GM12801 (cell line): ENCODE measurements around the gene GNB2.

Experiments
- TF ChIP-seq, protein P1 (sequence below): IDR thresholded peaks from one replicate; pipeline ENCODE4 v1.5.1; 2011; ENCODE audit warnings: control low read depth; ENCODE audit not compliant: insufficient read length; ENCODE audit errors: extremely low read depth

GNB2 gene

DNA sequence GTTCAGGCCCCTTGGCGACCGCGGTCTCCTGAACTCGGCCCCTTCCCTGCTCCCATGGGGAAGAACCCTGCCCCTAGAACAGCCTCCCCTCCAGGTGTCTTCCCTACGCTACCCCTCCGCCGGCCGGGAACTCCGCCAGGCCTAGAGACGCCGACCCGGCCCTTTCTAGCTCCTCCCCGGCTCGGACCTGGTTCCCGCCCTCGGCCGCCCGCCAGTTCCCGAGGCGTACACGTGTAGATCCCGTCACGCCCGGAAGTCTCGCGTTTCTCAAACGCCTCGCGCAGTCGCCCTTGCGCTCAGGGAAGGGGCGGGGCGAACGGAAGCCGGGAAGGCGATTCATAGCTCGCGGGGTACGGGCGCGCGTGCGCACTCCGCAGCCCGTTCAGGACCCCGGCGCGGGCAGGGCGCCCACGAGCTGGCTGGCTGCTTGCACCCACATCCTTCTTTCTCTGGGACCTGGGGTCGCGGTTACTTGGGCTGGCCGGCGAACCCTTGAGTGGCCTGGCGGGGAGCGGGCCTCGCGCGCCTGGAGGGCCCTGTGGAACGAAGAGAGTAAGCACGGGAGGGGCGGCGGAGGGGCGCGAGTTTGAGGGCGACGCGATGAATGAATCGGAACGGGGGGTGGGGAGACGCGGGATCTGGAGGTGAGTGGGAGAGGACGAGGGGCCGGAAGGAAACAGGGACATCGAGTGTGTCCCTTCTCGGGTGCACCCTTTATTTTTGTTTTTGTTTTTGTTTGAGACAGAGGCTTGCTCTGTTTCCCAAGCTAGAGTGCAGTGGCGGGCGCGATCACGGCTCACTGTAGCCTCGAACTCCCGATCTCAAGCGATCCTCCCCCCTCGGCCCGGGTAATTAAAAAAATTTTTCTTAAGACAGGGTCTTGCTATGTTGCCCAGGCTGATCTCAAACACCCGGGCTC, 32.5 kb downstream of the GNB2 start, which contains the start of gene POP7:
Gene POP7, plus strand, starts transcription at position 369 of the 919 bp plus-strand sequence. CDS start 710 bp downstream, outside the sequence.
- TF ChIP-seq, protein P1, sequence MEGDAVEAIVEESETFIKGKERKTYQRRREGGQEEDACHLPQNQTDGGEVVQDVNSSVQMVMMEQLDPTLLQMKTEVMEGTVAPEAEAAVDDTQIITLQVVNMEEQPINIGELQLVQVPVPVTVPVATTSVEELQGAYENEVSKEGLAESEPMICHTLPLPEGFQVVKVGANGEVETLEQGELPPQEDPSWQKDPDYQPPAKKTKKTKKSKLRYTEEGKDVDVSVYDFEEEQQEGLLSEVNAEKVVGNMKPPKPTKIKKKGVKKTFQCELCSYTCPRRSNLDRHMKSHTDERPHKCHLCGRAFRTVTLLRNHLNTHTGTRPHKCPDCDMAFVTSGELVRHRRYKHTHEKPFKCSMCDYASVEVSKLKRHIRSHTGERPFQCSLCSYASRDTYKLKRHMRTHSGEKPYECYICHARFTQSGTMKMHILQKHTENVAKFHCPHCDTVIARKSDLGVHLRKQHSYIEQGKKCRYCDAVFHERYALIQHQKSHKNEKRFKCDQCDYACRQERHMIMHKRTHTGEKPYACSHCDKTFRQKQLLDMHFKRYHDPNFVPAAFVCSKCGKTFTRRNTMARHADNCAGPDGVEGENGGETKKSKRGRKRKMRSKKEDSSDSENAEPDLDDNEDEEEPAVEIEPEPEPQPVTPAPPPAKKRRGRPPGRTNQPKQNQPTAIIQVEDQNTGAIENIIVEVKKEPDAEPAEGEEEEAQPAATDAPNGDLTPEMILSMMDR = no peak

DNA sequence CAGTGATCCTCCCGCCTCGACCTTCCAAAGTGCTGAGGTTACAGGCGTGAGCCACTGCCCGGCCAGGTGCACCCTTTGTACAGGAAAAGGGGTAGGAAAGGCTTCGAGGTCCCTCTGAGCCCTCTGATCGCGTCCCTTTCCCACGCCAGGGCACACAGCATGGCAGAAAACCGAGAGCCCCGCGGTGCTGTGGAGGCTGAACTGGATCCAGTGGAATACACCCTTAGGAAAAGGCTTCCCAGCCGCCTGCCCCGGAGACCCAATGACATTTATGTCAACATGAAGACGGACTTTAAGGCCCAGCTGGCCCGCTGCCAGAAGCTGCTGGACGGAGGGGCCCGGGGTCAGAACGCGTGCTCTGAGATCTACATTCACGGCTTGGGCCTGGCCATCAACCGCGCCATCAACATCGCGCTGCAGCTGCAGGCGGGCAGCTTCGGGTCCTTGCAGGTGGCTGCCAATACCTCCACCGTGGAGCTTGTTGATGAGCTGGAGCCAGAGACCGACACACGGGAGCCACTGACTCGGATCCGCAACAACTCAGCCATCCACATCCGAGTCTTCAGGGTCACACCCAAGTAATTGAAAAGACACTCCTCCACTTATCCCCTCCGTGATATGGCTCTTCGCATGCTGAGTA, 33.3 kb downstream of the GNB2 start:
- TF ChIP-seq, protein P1 = no peak

DNA sequence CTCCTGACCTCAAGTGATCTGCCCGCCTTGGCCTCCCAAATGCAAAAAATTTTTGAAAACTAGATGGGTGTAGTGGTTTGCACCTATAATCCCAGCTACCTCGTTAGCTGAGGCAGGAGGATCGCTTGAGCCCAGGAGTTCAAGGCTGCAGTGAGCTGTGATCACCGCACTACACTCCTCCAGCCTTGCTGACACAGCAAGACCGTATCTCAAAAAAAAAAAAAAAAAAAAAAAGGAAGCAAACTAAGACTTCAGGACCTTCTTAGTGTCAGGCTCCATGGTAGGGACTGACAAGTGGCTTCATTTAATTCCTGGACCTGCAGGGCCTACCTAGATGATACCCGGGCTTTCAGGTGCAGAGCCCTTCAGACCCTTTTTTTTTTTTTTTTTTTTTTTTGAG, 34.9 kb downstream of the GNB2 start:
- TF ChIP-seq, protein P1 = no peak

GRCh38 chr7:100710452-100710851, 36.9 kb downstream of the GNB2 start:
- TF ChIP-seq, protein P1 = no peak

- TF ChIP-seq, protein P1 = no peak
Measured at GRCh38 chr7:100711369-100711768, 37.8 kb downstream of the GNB2 start.

- TF ChIP-seq, protein P1 = no peak
Measured at GRCh38 chr7:100714725-100715124, 41.2 kb downstream of the GNB2 start.

- TF ChIP-seq, protein P1 = no peak
Measured at GRCh38 chr7:100719523-100720278, 46.2 kb downstream of the GNB2 start.
